Stimulated activated CD8-positive, alpha-beta memory T cell treated with anti-CD3 and anti-CD28 coated beads, Interleukin-12 subunit alpha, Interleukin-12 subunit beta, amount 100 ng/mL, for 4 hours (primary cell): Measurements from ENCODE around the gene FZD7.

ENCODE experiments used
- DNase-seq: peaks from one replicate; pipeline ENCODE4 v3.0.0-alpha.2; 2020; ENCODE audit warnings: low read depth

The FZD7 gene

GRCh38 chr2:202033317-202034248, at the start of gene FZD7:
TSS of gene FZD7 (plus strand) at chr2:202033855. CDS start at chr2:202034648, 793 bp downstream.
- DNase-seq: peak; percentile 74

DNA sequence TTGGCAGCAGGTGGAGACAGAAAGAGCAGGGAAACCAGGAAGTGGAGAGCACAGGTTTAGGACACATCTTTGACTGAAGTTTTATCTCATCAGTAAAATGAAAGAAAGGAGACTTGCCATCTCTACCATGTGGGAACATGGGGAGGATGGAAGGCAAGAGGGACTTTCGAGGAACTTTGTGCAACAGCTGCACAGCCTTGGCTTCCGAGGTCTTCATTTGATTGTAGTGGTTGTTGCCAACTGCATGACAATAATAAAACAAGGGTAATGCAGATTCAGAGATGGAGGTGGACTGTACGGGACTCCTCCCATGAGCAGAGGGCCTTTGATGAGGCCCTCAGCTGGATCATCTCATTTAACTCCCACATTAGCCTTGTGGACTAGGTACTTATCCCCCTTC, 49.3 kb upstream of the FZD7 start:
- no peak for DNase-seq

DNA sequence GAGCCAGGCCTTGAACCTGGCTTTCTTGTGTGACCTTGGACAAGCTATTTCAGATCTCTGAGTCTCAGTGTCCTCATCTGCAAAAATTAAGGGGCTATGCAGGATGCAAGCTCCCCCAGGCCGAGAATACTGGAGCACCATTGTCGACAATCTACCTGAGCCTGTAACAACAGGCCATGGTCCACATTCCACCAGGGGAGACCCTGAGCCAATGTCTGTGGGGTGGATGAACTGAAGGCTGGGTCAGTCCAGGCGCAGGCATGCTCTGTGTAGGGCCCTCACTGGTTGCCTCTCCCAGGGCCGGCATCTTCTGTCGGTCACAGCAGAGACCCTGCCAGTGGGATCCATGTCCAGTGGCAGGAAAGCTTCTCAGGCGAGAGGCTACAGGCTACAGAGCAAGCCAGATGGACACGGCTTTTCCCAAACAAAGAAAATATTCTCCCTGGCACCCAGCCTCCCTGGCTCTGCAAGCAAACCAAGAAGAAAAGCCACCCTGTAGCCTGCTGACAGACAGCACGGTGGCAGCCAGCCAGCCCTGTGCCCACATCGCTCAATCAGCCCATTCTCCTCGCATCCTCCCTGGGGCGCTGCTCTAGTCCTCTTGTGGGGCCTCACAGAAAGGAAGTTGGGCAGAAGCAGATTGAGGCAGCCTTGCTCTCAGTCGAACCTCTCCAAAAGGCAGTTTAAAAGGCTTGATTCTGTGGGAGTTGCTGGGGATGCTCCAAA, 48.7 kb upstream of the FZD7 start:
- no peak for DNase-seq

DNA sequence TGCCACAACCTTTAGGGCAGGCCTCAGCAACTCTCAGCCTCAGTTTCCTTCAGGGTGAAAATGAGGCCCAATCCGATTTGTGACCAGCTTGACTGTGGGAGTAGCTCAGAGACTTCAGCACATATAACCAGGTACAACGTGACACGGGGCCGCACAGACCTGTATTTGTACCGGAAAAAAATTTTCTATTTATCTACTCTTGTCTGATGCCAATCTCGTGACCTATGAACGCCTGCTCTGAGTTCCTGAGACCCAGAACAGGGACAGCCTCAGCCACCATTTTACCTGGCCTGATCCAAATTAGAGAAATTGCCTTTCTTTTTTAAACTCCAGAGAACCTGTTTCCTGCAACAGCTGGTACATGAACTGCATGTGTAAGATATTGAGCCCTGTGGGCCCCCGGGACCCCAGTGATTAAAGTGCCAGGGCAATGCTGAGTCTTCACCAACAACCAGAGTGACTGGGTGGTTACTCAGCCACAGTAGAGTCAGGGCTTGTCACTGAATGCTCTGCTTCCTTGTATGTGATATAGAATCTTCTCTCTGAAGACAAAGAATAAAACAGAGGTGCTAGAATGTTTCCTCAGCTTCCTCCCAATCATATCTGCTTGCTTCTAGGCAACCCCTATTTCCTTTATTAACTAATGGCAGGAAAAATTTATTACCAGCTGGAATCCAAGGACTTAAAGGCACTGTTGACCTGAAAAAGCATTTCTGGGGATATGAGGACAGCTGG, 47.8 kb upstream of the FZD7 start:
- DNase-seq: no peak

- DNase-seq: no peak
These were observed 47.3 kb upstream of the FZD7 start for GRCh38 chr2:201986463-201986735.

DNA sequence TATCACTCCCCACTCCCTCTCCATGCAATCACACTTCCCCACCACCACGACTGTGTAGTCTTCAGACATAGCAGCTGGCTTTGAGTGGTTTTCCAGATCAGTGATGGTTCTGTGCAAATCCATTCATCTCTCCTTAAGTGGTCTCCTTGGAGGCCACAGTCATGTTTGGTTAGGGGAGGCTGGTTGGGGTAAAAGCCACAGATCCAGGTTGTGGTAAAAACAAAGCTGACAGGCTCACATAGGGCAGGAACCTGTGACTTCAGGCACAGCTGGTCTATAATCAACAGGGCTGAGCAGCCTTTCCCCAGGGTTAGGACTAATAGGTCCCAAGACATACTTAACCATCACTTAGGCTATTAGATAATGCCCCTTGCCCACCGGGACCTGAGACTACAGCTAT, 46.2 kb upstream of the FZD7 start:
- no peak for DNase-seq

GRCh38 chr2:201990069-201990468, 43.6 kb upstream of the FZD7 start:
- DNase-seq: no peak

- no peak for DNase-seq
These were observed 40.7 kb upstream of the FZD7 start for GRCh38 chr2:201992960-201993359.

DNA sequence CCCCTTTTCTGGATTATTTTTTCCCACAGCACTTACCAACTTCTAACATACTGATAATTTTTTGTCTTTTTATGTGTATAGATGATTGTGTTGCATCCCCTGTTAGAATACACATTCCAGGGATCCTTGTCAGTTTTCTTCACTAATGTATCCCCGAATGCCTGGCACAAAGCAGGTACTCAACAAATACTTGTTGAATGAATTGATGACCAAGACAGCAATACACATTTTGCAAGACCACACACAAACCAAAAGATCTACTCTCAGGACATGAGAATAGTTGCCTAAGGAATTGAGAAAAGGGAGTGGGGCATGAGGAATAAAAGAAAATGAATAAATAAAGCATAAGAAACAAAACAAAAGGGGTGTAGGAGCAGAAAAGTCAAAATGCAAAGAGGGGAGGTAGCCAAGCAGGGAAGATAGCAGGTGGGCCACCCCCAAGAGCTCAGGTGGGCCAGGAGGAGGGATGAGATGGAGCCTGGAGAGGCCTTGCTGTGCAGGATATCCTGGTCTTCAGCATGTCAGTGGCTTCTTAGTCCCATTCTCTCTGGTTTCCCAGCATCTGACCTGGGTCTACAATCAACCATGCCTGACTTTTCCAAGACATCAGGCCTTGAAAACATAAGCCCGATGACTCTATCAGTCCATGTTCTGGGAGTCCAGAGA, 38.5 kb upstream of the FZD7 start:
- no peak for DNase-seq

DNA sequence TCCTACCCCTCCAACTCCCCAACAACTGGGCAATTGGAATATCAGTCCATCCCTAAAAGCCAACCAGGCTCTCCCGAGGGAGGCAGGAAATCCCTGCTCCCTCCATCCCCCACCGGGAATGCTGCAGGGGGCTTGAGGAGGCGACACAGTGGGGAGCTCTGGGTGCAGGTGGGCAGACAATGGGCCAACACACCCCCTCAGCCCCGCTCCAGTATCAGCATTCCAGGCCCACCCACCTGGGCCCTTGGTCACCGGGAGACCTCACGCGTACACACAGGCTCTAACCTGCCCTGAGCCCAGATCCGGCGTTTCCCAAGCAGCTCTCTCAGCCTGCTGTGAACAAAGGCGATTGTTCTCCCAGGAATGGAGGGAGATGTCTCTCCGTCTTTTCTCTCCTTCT, 37.6 kb upstream of the FZD7 start:
- DNase-seq: no peak

GRCh38 chr2:201996679-201997314, 36.9 kb upstream of the FZD7 start:
- no peak for DNase-seq

DNA sequence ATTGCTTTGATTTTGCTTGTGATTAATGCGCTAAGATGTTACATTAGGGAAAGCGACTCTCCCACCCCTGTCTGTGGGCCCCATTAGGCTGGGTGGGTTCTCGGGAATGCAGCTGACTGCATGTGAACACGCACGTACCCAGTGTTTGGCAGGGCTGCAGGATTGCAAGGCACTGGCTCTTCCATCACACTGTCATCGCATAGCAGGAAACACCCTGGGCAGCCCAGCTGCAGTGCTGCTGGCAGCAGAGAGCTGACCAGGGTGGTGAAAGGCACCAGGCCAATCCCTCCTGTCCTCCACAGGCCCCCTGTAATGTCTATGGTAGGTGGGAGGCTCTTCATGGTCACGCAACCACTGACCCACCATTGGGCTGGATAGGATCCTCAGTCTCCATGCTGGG, 34.4 kb upstream of the FZD7 start:
- DNase-seq: no peak

GRCh38 chr2:202001826-202002225, 31.8 kb upstream of the FZD7 start:
- no peak for DNase-seq

GRCh38 chr2:202002381-202002780, 31.3 kb upstream of the FZD7 start:
- no peak for DNase-seq

DNA sequence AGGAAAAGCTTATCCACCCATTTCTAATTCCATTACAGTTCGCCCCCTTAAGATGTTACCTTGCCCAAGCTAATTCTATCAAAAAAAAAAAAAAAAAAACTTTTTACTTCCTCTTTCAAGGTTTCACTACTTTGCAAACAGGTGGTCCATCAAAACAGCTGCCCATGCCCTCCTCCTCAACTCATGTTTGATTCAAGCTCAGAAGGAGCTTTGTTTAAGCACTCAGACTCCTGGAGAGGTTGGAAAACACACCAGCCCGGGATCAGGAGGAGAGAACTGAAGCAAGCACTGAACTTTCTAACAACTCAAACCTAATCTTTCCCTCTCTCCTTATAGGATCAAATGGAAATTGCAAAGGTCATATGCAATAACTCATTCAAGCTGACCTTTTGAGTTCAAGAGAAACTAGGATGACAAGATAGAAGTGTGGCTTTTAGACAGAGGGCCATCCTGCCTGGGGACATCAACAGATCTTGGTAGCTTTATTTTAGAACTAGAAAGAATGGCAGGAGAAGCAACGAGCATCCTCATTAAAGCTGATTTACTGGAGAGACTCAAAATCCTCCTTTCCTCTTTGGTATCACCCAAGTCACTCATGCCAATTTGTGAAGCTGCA, 28.3 kb upstream of the FZD7 start:
- DNase-seq: no peak

- DNase-seq: no peak
These were observed 27.4 kb upstream of the FZD7 start for GRCh38 chr2:202006301-202006700.

DNA sequence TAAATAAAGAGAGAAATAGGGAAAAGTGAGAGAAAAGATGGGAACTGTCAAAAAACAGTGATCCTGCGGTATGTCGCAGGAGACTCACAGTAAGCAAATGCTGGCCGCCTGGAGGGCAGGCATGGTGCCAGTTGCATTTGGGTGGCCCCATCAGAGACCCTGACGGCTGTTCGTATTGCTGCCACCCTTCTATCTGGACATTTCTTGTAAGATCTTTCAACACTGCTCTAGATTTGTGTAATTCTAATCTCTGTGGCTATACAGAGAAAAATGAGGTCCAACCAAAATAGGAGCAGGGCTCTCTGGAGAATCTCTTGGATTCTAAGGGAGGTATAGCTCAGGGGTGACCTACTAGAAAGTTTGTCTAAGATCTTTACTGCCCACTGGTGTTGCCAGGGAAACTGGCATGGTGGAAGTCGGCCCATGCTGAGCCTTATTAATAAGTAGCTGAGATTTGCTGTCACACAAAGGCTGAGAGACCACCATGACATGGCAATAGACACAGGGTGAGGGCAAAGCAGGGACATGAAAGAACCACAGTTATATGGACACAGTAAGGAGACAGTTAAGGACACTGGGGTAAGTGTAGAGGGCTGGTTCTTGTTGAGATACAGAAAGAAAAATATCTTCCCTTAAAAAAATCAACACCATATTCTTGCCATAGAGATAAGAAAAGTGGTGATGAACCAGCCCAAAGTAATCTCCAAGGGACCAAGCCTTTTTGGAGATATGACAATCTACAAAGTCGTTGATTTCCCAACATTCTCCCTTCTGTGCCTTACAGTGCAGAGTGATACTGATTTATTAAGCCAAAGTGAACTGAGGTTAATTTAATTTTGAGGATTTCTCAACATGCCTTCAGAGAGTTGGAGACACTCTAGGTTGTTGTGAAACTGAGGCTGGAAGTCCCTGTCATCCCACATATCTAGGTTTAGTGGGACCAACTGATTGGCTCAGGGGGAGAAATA, 26.4 kb upstream of the FZD7 start:
- no peak for DNase-seq

GRCh38 chr2:202007983-202008354, 25.7 kb upstream of the FZD7 start:
- no peak for DNase-seq

GRCh38 chr2:202009019-202009481, 24.6 kb upstream of the FZD7 start:
- no peak for DNase-seq

DNA sequence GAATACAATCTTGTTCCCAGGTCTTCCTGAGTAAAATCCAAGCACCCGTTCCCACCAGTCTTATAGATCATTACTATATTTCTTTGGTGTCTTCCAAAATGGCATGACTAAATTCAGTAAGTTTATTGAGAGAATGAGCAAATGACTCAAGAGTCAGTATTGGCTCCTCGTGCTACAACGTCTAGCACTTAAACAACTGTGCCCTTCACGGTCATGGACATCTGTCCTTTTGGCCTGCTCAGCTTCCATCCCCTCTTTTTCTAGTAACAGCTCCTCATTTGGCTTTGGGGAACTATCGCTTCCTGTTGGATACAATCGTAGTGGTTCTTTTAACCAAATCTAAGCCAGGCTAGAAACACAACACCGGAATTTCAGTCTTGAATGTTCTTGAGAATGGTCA, 24.1 kb upstream of the FZD7 start:
- no peak for DNase-seq
